Stimulated activated CD8-positive, alpha-beta memory T cell treated with anti-CD3 and anti-CD28 coated beads, Interleukin-15, amount 100 ng/mL, for 48 hours (primary cell): ENCODE data around the gene SBNO1.
"Not testable (repeated sequence)": the region's sequence is repeated elsewhere in the genome, so short reads cannot be mapped to it uniquely, and the experiment has no call there.

ENCODE experiments used
- DNase-seq, 2 donors: peaks; one replicate each; pipeline ENCODE4 v3.0.0-alpha.2; 2020; ENCODE audit warnings: low read depth in 2 of 2

SBNO1 gene

DNA sequence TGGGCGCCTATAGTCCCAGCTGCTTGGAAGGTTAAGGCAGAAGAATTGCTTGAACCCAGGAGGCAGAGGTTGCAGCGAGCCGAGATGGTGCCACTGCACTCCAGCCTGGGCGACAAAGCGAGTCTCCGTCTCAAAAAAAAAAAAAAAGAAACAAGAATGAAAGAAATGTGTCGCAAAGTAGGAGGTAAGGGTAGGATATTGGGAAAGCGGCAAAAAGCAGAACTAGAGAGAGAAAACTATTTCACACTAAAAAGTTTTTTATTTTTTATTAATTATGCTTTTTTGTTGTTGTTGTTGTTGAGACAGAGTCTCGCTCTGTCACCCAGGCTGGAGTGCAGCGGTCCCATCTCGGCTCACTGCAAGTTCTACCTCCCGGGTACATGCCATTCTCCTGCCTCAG is 17.7 kb downstream of the SBNO1 start:
- no peak for DNase-seq

DNA sequence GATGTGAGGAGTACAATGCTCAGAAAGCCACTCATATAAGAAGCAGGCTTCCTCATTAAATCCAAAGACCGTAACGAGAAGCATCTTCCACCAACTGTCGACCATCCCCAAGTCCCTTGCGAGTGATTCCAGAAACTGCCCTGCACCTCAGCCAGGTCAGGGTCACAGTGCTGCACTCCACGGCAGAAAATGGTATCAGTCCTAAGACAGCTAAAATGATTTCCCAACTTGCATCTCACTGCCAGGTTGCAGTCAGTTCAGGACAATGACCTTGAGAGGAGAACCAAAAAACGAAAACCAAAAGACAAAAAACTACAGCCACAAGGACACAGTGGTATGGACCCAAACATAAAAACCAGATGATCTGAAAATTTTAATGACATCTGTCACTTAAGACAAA is 20.6 kb downstream of the SBNO1 start:
- no peak for DNase-seq

DNA sequence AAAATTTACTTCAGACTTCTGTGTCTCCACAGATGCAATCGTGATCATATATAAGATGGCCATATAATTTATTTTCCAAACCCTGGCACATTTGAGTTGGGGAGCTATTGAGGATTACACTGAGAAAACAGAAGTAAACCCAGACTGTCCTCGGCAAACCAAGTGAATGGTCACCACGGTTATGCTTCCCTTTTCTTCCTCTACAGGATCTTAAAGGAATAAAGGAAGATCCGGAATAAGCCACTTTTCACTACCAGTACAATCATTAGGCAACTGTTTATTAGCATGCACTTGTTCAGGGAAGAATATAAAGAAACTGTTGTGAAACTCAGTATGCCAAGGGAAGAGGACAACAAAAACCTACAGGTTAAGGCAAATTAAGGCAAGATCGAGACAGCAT is 27.6 kb downstream of the SBNO1 start:
- no peak for DNase-seq

DNA sequence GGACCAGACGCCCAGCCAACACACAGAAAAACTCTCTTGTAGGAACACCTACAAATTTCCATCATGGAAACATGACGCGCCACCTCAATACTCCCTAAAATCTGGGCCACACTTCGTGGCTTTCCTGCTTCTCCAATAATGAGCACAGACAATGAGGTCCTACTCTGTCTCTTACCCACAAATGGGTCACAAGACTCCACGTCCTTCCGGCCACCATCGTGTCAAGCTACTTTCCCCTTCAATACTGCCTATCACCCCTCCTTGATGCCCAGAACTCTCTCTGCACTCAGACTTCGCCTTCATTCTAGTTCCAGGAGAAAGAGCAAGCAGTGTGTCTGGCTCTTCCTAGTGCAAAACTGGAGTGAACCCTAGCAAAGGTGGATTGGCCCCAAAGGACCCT is 28.1 kb downstream of the SBNO1 start:
- DNase-seq: no peak

DNA sequence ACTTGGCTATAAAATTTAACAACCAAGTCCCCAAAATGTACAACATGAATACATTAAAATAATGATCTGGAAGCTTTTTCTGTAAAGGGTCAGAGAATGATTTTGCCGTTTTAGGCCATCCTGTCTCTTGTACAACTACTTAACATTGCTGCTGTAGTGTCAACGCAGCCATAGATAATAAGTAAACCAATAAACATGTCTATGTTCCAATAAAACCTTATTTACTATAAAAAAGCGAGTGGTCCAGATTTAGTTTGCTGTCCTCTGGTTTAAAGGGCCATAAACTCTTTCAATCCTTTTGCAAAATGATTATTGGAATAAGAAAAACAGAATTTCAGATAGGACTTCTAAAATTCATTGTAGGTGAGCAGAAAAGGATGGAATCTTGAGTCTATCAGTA is 29.2 kb downstream of the SBNO1 start:
- no peak for DNase-seq

DNA sequence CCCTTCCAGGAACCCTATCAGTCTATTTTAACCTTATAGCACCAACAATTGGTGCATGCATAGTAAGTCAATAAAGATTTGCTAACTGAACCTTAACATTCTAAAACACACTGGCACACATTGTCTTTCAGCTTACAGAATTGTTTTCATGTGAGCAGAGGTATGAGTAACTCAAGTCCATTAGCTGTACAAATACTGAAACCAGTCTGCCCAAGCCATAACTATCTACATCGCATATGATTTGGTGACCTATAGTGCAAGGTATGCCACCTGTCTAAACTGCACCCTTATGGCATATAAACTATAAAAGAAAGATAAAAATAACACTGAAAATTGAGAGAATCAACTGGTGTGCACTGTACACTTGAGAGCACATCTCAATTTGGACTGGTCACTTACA is 34.8 kb downstream of the SBNO1 start:
- no peak for DNase-seq

DNA sequence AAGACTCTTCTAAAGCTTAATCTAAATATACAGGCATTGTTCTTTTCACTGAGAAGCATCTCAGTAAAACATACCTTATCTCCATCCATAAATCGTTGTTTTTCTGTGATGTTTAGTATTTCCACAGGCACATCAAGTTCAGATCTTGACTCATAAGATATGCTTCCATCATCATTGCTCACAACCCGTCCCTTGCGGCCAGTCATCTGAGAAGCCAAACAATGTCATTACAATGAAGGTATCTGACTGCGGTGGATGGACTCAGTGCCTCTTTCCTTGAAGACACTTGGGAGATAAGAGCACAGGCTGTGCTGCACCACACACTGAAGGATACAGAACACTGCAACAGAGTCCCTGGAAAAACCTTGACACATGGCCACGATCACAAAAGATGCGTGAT is 44.8 kb downstream of the SBNO1 start:
- DNase-seq: no peak

DNA sequence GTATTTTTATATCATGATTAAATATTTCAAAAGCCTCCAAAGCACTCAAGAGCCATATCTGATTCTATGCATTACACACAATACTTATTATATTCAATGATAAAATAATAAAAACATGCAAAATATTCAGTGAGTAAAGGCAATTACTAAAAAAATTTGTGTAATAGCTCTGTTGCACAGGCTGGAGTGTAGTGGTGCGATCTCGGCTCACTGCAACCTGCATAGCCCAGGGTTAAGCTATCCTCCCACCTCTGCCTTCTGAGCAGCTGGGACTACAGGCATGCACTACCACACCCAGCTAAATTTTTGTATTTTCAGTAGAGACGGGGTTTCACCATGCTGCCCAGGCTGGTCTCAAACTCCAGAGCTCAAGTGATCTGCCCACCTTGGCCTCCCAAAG is 45.4 kb downstream of the SBNO1 start:
- no peak for DNase-seq

DNA sequence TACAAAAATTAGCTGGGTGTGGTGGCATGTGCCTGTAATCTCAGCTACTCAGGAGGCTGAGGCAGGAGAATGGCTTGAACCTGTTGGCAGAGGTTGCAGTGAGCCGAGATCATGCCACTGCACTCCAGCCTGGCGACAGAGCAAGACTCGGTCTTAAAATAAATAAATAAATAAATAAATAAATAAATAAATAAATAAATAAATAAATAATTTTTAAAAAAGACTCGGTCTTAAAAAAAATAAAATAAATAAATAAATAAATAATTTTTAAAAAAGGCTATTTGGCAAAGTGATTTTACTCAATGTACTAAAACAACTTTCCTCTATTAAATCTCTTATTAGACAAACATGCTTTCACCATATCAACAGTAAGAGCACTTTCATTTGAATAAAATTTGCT is 51.6 kb downstream of the SBNO1 start:
- DNase-seq: not testable (repeated sequence)

DNA sequence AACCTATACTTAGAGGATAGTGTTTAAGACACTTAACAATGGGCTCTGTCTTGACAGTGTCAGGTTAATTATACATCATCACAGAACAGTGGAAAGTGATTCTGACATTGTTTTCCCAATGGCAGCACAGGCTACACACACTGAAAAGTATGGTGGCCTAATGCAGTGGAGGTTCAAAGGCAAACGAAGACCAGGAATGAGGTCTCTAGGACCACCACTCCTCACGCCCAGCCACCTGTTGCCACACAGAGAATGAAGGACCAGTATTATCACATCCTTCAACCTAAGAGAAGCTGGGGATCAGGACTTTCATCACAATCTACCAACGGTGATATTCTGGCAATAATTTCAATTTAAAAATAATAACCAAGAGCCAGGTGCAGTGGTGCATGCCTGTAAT is 58.4 kb downstream of the SBNO1 start:
- no peak for DNase-seq

DNA sequence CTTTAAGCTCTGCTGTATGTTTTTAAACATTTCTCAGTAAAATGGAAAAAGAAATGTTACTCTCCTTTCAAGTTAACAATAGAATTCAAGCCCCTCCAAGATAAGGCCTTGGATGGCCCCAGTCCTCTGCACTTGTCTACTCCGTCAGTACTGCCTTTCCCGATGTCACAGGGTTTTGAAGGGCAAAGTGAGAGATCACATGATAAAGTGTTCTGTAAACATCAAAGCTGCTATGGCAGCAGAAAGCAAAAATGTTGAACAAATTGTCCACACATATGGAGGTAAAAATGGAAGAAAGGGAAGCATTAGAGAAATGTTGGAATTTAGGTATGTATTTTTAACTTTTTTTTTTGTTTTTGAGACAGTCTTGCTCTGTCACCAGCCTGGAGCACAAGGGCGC is 59.5 kb downstream of the SBNO1 start:
- no peak for DNase-seq

DNA sequence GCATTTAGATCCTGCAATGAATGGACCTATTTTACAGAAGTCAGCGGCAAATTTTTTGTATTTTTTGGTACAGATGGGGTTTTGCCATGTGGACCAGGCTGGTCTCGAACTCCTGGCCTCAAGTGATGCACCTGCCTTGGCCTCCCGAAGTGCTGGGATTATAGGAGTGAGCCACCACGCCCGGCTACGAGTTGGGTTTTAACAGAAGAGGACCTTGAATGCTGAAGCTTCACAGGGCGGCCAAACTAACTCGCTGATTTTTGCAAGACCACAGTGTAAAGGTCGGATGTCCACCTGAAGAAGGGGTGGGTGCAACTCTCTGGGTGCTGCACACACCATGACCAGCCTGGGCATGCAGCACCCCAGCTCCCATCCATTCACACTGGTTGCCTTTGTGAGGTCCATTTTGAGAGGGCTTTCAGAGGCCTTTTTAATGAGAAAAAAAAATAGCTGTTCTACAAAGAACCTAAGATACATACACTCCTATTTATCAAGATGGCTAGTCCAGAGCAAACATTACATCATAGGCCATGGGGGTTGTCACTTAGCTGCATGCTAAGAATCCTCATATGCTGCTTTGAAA is 71.4 kb downstream of the SBNO1 start:
- DNase-seq: no peak

DNA sequence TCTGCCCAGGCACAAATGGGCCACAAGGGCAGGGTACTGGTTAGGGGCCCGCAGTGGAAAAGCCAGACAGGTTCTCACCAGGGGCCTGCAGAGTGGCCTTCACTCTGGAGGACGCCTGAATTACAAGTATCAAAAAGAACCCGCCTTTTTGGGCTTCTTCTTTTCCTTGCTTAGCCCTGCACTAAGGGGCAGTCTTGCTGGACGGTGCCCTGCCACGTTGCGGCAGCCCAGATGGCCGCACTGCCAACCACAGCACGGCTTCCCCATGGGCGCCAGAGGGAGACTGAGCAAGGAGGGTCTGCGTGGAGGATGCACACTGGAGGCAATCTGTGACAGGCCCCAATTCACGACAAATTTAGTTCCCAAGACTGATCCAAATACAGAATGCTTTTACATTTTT is 74.7 kb downstream of the SBNO1 start:
- no peak for DNase-seq

DNA sequence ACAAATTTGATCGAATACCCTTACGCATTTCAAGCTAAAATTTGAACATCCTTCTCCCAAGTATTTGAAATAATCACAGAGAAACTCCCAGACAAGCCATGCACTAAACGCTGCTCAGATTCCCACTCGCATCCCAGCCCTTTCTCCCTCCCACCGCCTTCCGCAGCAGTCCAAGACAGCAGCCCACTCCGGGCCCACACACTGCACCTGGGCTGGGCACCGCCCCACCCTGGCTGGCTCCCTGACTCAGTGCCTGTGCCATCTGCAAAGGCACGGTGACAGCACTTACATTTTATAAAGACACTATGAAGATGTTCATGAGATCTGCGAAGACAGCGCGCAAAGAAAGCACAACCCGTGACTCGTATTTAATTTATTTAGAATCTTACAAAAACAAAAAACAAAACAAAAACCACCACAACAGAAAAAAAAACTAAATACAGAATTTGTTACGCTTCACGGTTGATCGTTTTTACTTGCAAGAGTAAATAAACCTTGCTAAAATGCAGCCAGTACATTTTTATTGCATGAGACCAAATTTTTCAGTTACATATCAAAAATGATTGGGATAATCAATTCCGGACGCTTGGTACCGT is 75.8 kb downstream of the SBNO1 start:
- DNase-seq: no peak

DNA sequence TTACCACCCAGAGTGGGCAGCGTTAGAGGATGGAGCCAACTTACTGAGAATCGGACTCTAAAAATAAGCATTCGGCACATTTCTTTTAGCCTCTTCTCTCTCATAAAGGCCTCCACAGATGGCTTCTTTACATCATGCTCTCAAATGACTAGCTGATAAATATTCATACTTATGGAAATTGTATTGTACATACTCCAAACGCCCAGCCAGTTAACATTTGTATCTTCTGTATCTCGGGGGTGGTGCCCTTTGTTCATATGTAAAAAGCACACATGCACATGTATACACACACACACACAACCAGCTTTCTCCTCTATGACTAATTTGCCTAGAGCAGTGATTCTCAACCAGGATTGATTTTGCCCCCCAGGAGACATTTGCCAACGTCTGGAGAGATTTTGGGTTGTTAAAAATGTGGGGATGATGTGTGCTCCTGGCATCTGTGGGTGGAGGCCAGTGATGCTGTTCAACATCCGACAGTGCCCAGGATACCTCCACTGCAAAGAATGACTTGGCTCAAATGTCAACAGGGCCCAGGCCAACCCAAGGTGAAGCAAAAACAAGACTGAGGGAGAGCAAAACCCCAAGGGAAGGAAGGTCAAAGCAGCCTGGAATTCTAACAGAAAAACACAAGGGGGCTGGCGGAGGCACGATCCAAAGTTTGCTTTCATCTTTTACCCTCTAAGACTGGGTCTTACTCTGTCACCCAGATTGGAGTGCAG is 77.8 kb downstream of the SBNO1 start:
- DNase-seq: no peak

DNA sequence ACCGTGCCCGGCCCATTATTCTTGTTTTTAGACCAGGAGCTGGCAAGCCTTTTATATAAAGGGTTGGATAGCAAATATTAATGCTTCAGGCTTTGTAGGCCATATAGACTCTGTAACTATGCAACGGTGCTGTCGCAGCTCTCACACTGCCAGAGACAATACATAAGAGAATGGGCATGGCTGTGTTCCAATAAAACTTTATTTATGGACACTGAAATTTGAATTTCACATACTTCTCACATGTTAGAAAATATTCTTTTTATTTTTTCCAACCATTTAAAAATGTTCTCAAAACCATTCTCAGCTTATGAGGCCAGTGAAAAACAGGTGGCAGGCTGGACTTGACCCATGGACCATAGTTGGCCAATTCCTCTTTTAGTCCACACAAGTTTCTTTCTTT is 80.0 kb downstream of the SBNO1 start:
- no peak for DNase-seq

DNA sequence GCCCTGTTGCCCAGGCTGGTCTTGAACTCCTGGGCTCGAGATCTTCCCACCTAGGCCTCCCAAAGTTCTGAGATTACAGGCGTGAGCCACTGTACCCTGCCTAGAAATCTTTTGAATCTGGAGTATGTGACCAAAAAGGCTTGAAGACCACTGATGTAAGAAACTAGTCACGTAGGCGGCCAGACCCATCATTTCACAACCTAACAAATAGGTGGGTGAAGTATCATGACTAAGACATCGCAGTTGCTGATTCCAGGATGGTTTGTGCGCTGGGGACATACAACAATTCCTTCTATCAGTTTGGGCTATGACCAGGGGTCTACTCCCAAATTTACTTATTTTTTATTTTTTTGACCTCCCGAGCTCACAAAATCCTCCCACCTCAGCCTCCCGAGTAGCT is 81.2 kb downstream of the SBNO1 start:
- DNase-seq: no peak

DNA sequence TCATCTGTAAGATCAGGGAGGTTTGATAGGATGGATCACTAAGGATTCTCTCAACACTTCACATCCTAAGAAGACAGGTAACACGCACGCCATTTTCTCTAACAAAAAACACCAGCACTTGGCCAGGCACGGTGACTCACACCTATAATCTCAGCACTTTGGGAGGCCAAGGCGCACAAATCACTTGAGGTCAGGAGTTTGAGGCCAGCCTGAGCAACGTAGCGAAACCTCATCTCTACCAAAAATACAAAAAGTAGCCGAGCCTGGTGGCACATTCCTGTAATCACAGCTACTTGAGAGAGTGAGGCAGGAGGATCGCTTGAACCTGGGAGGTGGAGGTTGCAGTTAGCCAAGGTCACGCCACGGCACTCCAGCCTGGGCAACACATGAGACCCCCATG is 82.5 kb downstream of the SBNO1 start:
- DNase-seq: no peak

DNA sequence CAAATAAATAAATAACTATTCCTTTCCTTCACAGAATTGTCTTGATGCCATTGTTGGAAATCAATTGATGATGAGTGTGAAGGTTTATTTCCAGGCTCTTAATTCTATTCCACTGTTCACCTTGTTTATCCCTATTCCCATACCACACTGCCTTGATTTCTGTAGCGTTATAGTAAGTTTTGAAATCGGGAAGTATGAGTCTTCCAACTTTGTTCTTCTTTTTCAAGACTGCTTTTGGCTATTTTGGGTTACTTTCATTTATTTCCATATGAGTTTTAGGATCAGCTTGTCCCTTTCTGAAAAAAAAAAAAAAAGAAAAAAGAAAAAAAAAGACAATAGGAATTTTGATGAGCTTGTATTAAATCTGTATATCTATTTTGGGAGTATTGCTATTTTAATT is 83.7 kb downstream of the SBNO1 start:
- DNase-seq: no peak

DNA sequence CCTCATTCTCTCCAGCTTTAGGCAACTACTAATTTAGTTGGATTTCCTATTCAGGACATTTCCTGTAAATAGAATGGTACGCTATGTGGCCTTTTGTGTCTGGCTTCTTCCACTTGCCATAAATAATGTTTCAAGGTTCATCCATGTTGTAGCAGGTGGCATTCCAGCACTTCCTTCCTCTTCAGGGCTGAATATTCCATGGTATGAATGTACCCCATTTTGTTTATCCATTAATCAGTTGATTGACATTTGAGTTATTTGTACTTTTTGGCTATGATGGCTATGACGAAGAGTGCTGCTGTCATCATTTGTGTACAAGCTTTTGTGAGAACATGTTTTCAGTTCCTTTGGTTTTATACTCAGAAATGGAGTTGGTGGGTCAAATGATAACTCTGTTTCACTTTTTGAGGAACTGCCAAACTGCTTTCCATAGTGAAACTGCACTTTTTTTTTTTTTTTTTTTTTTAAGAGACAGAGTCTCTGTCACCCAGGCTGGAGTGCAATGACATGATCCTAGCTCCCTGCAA is 86.5 kb downstream of the SBNO1 start:
- no peak for DNase-seq

DNA sequence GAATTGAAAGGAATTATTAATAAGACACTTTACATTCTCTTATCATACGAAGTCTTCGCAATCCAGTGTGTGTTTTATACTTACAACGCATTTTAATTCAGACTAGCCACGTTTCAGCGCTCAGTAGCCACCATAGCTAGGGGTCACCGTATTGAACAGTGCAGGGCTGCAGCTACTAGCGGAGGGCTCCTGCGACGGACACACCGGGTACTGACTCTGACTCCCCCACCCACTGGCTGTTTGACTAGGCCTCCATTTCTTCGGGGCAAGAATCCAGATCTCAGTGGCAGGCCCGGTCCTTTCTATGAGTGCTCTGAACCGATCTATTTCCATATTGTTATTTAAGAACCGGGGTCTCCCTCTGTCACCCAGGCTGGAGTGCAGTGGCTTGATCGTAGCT is 91.5 kb downstream of the SBNO1 start:
- DNase-seq: no peak

DNA sequence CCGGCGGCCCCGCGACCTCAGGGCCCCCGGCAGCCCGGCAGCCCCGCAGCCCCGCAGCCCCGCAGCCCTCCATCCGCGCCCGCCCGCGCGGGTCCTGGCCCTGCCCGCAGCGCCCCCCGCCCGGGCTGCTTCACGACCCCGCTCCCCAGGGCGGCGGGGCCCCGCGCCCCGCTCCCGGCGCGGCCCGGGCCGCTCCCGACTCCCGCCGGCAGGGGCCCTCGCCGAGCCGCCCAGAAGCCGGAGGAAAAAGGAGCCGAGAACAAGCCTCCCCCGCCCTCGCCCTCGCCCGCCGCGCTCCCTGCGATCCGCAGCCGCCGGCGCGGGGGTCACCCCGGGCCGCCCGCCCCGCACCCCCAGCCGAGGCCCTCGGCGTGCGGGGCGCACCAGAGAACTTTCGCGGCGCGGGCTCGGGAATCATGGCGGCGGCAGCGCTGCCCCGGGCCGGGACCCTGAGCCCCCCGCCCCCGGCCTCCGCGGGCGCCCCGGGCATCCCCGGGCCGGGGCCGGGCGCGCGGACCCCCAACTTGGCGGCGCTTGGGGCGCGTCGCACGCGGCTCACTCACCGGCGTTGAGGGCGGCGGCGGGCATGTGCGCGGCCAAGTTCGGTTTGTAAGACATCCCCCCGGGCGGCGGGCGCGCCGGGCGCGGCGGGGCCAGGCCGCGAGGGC is 93.5 kb downstream of the SBNO1 start:
- DNase-seq: peak; percentile 60 to 61
